HG03565 (cell line): Measurements from ENCODE around the gene HPDL.

Source experiments
- ATAC-seq: cut with Tn5 transposase; IDR thresholded peaks from one replicate; pipeline ENCODE4 v1.9.1; 2021; ENCODE audit warnings: mild to moderate bottlenecking, moderate library complexity; ENCODE audit not compliant: unreplicated experiment

Gene HPDL

GRCh38 chr1:45321444-45321843, 5.3 kb upstream of the HPDL start:
- ATAC-seq: no peak

- no peak for ATAC-seq
These were observed 4.1 kb upstream of the HPDL start for GRCh38 chr1:45322486-45323040.

GRCh38 chr1:45325851-45326506, 716 bp upstream of the HPDL start:
- ATAC-seq: no peak

GRCh38 chr1:45327644-45328515, 1.2 kb downstream of the HPDL start:
- no peak for ATAC-seq

GRCh38 chr1:45328680-45329079, 2.0 kb downstream of the HPDL start:
- ATAC-seq: no peak

GRCh38 chr1:45329445-45329844, 2.8 kb downstream of the HPDL start:
- no peak for ATAC-seq

- no peak for ATAC-seq
These were observed 5.0 kb downstream of the HPDL start for GRCh38 chr1:45331436-45332345.

GRCh38 chr1:45332346-45332720, 5.6 kb downstream of the HPDL start:
- no peak for ATAC-seq

- no peak for ATAC-seq
These were observed 7.9 kb downstream of the HPDL start for GRCh38 chr1:45334308-45335245.

- no peak for ATAC-seq
These were observed 9.2 kb downstream of the HPDL start for GRCh38 chr1:45335855-45336324.

GRCh38 chr1:45337630-45338325, 11.1 kb downstream of the HPDL start:
- no peak for ATAC-seq

- peak; percentile 75 for ATAC-seq
These were observed 13.3 kb downstream of the HPDL start, which contains the start of the genes MUTYH and TOE1 for GRCh38 chr1:45339789-45340558. MUTYH (minus strand) TSS chr1:45340440; CDS start chr1:45334505, 5,935 bp downstream. TOE1 (plus strand) TSS chr1:45340170; CDS start chr1:45340253, 83 bp downstream.

GRCh38 chr1:45340816-45341466, 14.2 kb downstream of the HPDL start:
- no peak for ATAC-seq

- no peak for ATAC-seq
These were observed 17.8 kb downstream of the HPDL start for GRCh38 chr1:45344499-45344898.

- ATAC-seq: no peak
These were observed 18.3 kb downstream of the HPDL start for GRCh38 chr1:45345014-45345413.

- ATAC-seq: no peak
These were observed 19.8 kb downstream of the HPDL start for GRCh38 chr1:45346473-45346872.

GRCh38 chr1:45348020-45348419, 21.3 kb downstream of the HPDL start:
- no peak for ATAC-seq

GRCh38 chr1:45348609-45348965, 21.9 kb downstream of the HPDL start:
- no peak for ATAC-seq
